CD4-positive, alpha-beta T cell (primary cell): ENCODE measurements around the gene LMBR1. TPM values are rescaled to one million over a fixed set of nuclear protein-coding genes. Genes with fewer than 3 reads are reported as not detected.

Source experiments
- ATAC-seq: fragments of 200-7000 bp; cut with Tn5 transposase; one replicate; pipeline ENCODE4 v1.10.0; 2022; ENCODE audit warnings: mild to moderate bottlenecking; ENCODE audit not compliant: poor library complexity
- CTCF ChIA-PET: fragments of 350-600 bp; sonication (Branson Sonifier 250); formaldehyde crosslinking; loops from one replicate; lab custom pipeline; 2021; ENCODE audit warnings: antibody characterized with exemption, inconsistent platforms; lab: Charles Lee
- POLR2A ChIA-PET: fragments of 350-600 bp; sonication (Branson Sonifier 250); formaldehyde crosslinking; loops from one replicate; lab custom pipeline; 2021; ENCODE audit warnings: antibody characterized with exemption, inconsistent platforms; lab: Charles Lee
- DNase-seq, 14 experiments: peaks; one replicate each; pipeline ENCODE4 v3.0.0-alpha.2; 2013 to 2020; ENCODE audit warnings: mixed read lengths in 2 of 14
- H3K27ac ChIP-seq, 2 donors: one replicate each; pipeline versions ENCODE4 v1.5.1 to v1.7.0; 2013; ENCODE audit warnings: low read length in 2 of 2, low read depth in 1 of 2, mild to moderate bottlenecking in 1 of 2
- H3K27me3 ChIP-seq, 2 experiments: 1 replicate in 1 of 2; 2 replicates in 1 of 2; pipeline versions ENCODE4 v1.6.1 to v1.7.0; 2013; ENCODE audit warnings: low read length in 2 of 2, control low read depth in 1 of 2, mild to moderate bottlenecking in 1 of 2, moderate library complexity in 1 of 2; ENCODE audit not compliant: insufficient read depth in 2 of 2, control insufficient read depth in 1 of 2
- H3K36me3 ChIP-seq: one replicate; pipeline ENCODE4 v1.6.1; 2013; ENCODE audit warnings: low read length, control low read depth; ENCODE audit not compliant: insufficient read depth
- H3K4me1 ChIP-seq: one replicate; pipeline ENCODE4 v1.6.1; 2013; ENCODE audit warnings: low read length, control low read depth; ENCODE audit not compliant: insufficient read depth
- H3K4me3 ChIP-seq: one replicate; pipeline ENCODE4 v1.5.1; 2013; ENCODE audit warnings: mild to moderate bottlenecking, low read length, moderate library complexity
- H3K9me3 ChIP-seq, 2 experiments: 1 replicate in 1 of 2; 2 replicates in 1 of 2; pipeline versions ENCODE4 v1.6.1 to v1.7.0; 2013; ENCODE audit warnings: low read length in 2 of 2, mild to moderate bottlenecking in 2 of 2, control low read depth in 1 of 2, moderate library complexity in 1 of 2; ENCODE audit not compliant: control insufficient read depth in 1 of 2, insufficient read depth in 1 of 2
- H3K27ac Mint-ChIP-seq: one replicate; pipeline ENCODE4 v1.8.0; 2020; ENCODE audit warnings: mixed read lengths
- H3K27me3 Mint-ChIP-seq: one replicate; pipeline ENCODE4 v1.8.0; 2021; ENCODE audit warnings: mixed read lengths
- H3K36me3 Mint-ChIP-seq: one replicate; pipeline ENCODE4 v1.8.0; 2021; ENCODE audit warnings: low read depth, mixed read lengths
- H3K4me1 Mint-ChIP-seq: one replicate; pipeline ENCODE4 v1.8.0; 2021; ENCODE audit warnings: low read depth, mixed read lengths
- H3K4me3 Mint-ChIP-seq: one replicate; pipeline ENCODE4 v1.8.0; 2020; ENCODE audit warnings: mild to moderate bottlenecking, mixed read lengths
- H3K9me3 Mint-ChIP-seq: one replicate; pipeline ENCODE4 v1.8.0; 2020; ENCODE audit warnings: mixed read lengths
- intact Hi-C, 2 experiments: fragments of 100-400 bp; cut with DNase I in 1 of 2; cut with micrococcal nuclease in 1 of 2; formaldehyde crosslinking; loops; one replicate each; pipeline versions ENCODE4 v1.15.1 to v1.9.0; 2023 to 2025; cut with DNase I, micrococcal nuclease
- total RNA-seq, 174 experiments: library from RNA in 2 of 174; stranded (reverse) in 2 of 174; gene quantifications; one replicate each; pipeline ENCODE4 v1.2.3 and lab custom pipeline; 2021 to 2026
- TF ChIP-seq, protein P1 (sequence below): fragments of 200-600 bp; IDR thresholded peaks from one replicate; pipeline ENCODE4 v1.8.0; 2022; ENCODE audit warnings: antibody characterized with exemption, mild to moderate bottlenecking

The LMBR1 gene
- total RNA-seq, 2 experiments from 2014 or later = 61.6 to 61.9 TPM

DNA sequence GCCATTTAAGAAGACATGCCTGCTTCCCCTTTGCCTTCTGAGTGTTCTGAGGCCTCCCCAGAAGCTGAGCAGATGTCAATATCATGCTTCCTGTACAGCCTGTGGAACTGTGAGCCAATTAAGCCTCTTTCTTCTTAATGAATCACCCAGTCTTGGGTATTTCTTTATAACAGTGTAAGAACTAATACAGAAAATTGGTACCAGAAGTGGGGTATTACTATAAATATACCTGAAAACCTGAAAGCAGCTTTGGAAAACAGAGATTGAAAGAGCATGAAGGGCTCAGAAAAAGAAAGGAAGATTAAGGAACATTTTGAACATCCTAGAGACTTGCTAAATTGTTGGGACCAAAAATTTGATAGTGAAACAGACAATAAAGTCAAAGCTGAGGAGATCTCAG, 264.4 kb downstream of the LMBR1 start:
- H3K27me3 Mint-ChIP-seq = peaks cover 9% of the 10 kb centered on the region
- peaks cover 7% of the 10 kb centered on the region for H3K36me3 Mint-ChIP-seq
- Histone ChIP-seq H3K4me3 (no peak overlapping the region), H3K4me1 (no peaks in the 10 kb centered on the region), H3K36me3 (no peaks in the 10 kb centered on the region), H3K27me3 (peaks cover 0 to 2% of the 10 kb centered on the region in 2 experiments), H3K9me3 (peaks cover 11 to 26% of the 10 kb centered on the region in 2 experiments), H3K27ac (no peak overlapping the region)
- no peak overlapping the region for H3K4me3 Mint-ChIP-seq
- peaks cover 16% of the 10 kb centered on the region for H3K9me3 Mint-ChIP-seq
- ChIA-PET POLR2A (no interaction called here), CTCF (no interaction called here)
- DNase-seq (no peak), ATAC-seq (no peak)
- TF ChIP-seq, protein P1, sequence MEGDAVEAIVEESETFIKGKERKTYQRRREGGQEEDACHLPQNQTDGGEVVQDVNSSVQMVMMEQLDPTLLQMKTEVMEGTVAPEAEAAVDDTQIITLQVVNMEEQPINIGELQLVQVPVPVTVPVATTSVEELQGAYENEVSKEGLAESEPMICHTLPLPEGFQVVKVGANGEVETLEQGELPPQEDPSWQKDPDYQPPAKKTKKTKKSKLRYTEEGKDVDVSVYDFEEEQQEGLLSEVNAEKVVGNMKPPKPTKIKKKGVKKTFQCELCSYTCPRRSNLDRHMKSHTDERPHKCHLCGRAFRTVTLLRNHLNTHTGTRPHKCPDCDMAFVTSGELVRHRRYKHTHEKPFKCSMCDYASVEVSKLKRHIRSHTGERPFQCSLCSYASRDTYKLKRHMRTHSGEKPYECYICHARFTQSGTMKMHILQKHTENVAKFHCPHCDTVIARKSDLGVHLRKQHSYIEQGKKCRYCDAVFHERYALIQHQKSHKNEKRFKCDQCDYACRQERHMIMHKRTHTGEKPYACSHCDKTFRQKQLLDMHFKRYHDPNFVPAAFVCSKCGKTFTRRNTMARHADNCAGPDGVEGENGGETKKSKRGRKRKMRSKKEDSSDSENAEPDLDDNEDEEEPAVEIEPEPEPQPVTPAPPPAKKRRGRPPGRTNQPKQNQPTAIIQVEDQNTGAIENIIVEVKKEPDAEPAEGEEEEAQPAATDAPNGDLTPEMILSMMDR = no peak
- H3K27ac Mint-ChIP-seq = no peak overlapping the region
- intact Hi-C loops = no loop called here
- peaks cover 5% of the 10 kb centered on the region for H3K4me1 Mint-ChIP-seq

Other genes starting within 250 kb of the LMBR1 start
- gene NOM1, start 56.5 kb upstream of the LMBR1 start, total RNA-seq = 10 to 100 TPM; 25.5 to 27.6 TPM
- gene MNX1, start 117.5 kb upstream of the LMBR1 start, total RNA-seq = under 1 TPM in 1 of 2 experiments, not detected in 1; 0.14 TPM
- gene UBE3C, start 245.7 kb upstream of the LMBR1 start, total RNA-seq = 10 to 100 TPM; 30.8 to 32.3 TPM